ENCODE data around the gene TMEM256. TPM values are rescaled to one million over a fixed set of nuclear protein-coding genes. Genes with fewer than 3 reads are reported as not detected.
A peak's percentile ranks its signal among the peaks of the same experiment; 100 is the strongest.

TMEM256 gene
- total RNA-seq, 4 donors from 2014 or later: 10.0 to 129 (median 85.6) TPM

- Histone ChIP-seq H3K36me3 (no peaks in the 10 kb centered on the region), H3K4me3 (peak overlapping the region; percentile 47 to 84 (median 66)), H3K4me1 (peaks cover 13 to 32% (median 22%) of the 10 kb centered on the region in 4 donors), H3K27me3 (peaks cover 17% of the 10 kb centered on the region), H3K9me3 (no peaks in the 10 kb centered on the region), H3K27ac (peak overlapping the region; percentile 86 to 98 (median 94))
- TF ChIP-seq, protein P1, sequence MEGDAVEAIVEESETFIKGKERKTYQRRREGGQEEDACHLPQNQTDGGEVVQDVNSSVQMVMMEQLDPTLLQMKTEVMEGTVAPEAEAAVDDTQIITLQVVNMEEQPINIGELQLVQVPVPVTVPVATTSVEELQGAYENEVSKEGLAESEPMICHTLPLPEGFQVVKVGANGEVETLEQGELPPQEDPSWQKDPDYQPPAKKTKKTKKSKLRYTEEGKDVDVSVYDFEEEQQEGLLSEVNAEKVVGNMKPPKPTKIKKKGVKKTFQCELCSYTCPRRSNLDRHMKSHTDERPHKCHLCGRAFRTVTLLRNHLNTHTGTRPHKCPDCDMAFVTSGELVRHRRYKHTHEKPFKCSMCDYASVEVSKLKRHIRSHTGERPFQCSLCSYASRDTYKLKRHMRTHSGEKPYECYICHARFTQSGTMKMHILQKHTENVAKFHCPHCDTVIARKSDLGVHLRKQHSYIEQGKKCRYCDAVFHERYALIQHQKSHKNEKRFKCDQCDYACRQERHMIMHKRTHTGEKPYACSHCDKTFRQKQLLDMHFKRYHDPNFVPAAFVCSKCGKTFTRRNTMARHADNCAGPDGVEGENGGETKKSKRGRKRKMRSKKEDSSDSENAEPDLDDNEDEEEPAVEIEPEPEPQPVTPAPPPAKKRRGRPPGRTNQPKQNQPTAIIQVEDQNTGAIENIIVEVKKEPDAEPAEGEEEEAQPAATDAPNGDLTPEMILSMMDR (IDR thresholded peaks at IDR 0.05): no peak
- TF ChIP-seq POLR2AphosphoS5 (IDR thresholded peaks at IDR 0.05): no peak
- TF ChIP-seq POLR2A (IDR thresholded peaks at IDR 0.05): no peak
- no peak for TF ChIP-seq EP300 (IDR thresholded peaks at IDR 0.05; ENCODE audit: low read depth)
- in situ Hi-C loops (cut with MboI; ENCODE audit: low pct_ligation_motif_present in 1 of 4, low pct_unique_long_range_greater_than_20kb in 1 of 4, low sequenced_read_pairs in 3 of 4) (no loop called here), intact Hi-C loops (cut with DNase I; ENCODE audit: low total_unique reads) (no loop called here)
- WGBS, 2 donors (ENCODE audit: low coverage in 1 of 2): 22 to 29% methylated on average over 2 to 18 of the region's 38 CpGs
- no peak for DNase-seq
Observed at GRCh38 chr17:7405350-7406234, 1.7 kb upstream of the TMEM256 start.

DNA sequence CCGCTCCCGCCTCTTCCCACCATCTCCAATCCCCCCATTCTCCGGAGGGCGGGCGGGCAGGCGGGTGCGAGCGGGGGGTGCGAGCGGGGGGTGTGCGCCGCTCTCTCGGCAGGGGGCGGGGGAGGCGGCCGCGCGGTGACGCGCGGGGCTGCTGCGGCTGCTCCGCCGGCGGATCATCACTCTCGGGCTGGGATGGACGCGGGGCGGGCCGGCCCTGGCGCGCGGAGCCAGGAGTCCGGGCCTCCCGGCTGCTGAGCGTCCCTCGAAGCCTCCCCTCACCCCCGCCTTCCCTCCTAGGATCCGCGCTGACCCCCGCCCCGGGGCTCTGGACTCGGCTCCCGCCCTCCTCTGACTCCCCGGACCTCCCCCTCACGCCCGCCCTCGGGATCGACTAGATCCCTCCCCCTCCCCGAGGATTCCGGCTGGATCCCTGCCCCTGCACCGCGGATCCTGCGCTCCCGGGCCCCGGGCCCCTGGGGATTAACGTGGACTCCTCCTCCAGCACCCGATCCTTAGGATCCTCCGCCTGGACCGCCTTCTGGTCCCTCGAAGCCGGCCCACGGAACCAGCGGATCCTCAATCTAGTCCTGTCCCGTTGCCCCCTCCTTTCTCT is 946 bp upstream of the TMEM256 start:
- DNase-seq: no peak
- Histone ChIP-seq H3K27me3 (peaks cover 17% of the 10 kb centered on the region), H3K36me3 (no peaks in the 10 kb centered on the region), H3K27ac (peak overlapping the region; percentile 86 to 98 (median 94)), H3K9me3 (no peaks in the 10 kb centered on the region), H3K4me1 (peaks cover 13 to 32% (median 22%) of the 10 kb centered on the region in 4 donors), H3K4me3 (peak overlapping the region; percentile 47 to 84 (median 66))
- intact Hi-C loops (cut with DNase I; ENCODE audit: low total_unique reads): no loop called here
- TF ChIP-seq POLR2AphosphoS5 (IDR thresholded peaks at IDR 0.05) (peak in 2 of 3 donors; percentile 63 to 68), POLR2A (IDR thresholded peaks at IDR 0.05) (peak; percentile 39), EP300 (IDR thresholded peaks at IDR 0.05; ENCODE audit: low read depth) (no peak)
- TF ChIP-seq, protein P1 (IDR thresholded peaks at IDR 0.05): no peak
- 4% methylated on average over 34 of the region's 65 CpGs; no CpG with 5 or more reads in 1 of the 2 donors for WGBS, 2 donors (ENCODE audit: low coverage in 1 of 2)
- in situ Hi-C loops (cut with MboI; ENCODE audit: low pct_ligation_motif_present in 1 of 4, low pct_unique_long_range_greater_than_20kb in 1 of 4, low sequenced_read_pairs in 3 of 4): no loop called here

DNA sequence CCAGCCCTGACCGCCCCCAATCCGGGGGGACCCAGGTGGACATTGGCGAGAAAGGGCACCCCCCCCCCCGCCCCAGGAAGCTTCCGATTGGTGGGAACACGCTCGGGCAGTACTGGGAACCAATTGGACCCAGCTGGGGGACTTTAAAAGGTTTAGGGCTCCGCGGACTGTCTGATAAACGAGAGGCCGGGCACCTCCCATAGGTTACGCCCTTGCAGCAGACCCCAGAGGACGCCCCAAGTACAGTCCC is 245 bp downstream of the TMEM256 start:
- Histone ChIP-seq H3K4me1 (peaks cover 13 to 32% (median 22%) of the 10 kb centered on the region in 4 donors), H3K27me3 (peaks cover 17% of the 10 kb centered on the region), H3K36me3 (no peaks in the 10 kb centered on the region), H3K9me3 (no peaks in the 10 kb centered on the region), H3K27ac (peak overlapping the region; percentile 86 to 98 (median 94)), H3K4me3 (peak overlapping the region; percentile 50 to 73 (median 58))
- in situ Hi-C loops (cut with MboI; ENCODE audit: low pct_ligation_motif_present in 1 of 4, low pct_unique_long_range_greater_than_20kb in 1 of 4, low sequenced_read_pairs in 3 of 4) (no loop called here), intact Hi-C loops (cut with DNase I; ENCODE audit: low total_unique reads) (no loop called here)
- WGBS, 2 donors (ENCODE audit: low coverage in 1 of 2): 0% methylated on average over 11 of the region's 13 CpGs; no CpG with 5 or more reads in 1 of the 2 donors
- TF ChIP-seq EP300 (IDR thresholded peaks at IDR 0.05; ENCODE audit: low read depth): no peak
- TF ChIP-seq, protein P1 (IDR thresholded peaks at IDR 0.05): peak in 1 of 5 experiments; percentile 14
- no peak for DNase-seq

DNA sequence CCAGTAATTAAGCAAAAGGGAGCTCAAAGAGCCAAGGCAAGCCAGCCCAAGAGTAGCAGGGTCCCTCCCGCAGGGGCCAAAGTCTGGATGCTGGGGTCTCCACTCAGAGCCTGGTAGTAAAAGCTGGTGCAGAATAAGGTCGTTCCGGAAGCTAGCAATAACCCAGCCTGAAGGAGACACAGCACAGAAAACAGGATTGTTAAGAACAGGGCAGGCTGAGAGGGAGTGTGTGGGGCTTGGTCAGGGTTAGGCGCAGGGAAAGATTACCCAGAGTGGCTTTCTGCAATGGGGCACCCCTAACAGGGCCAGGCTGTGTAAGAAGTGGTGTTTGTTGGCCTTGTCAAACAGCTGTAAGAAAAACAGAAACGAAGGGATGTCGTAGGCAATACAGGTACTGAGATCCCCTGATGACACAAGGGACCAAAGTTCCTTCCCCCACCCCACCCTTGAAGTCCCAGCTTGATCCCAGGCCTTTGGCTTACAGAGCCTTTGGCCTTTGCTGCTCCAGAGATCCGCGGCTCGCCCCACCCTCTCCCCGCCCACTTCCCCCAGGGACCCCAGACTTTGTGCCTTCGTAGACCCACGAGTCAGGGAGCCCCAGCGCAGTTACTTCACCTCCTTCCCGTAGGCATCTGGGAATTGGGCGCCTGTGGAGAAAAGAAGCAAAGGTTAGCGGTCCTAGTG is 712 bp downstream of the TMEM256 start:
- intact Hi-C loops (cut with DNase I; ENCODE audit: low total_unique reads): no loop called here
- Histone ChIP-seq H3K9me3 (no peaks in the 10 kb centered on the region), H3K4me3 (peak overlapping the region; percentile 50 to 73 (median 58)), H3K27me3 (peaks cover 17% of the 10 kb centered on the region), H3K27ac (peak overlapping the region; percentile 86 to 98 (median 94)), H3K4me1 (peaks cover 13 to 32% (median 22%) of the 10 kb centered on the region in 4 donors), H3K36me3 (no peaks in the 10 kb centered on the region)
- TF ChIP-seq, protein P1 (IDR thresholded peaks at IDR 0.05): no peak
- TF ChIP-seq POLR2A (IDR thresholded peaks at IDR 0.05): peak; percentile 3
- no peak for TF ChIP-seq EP300 (IDR thresholded peaks at IDR 0.05; ENCODE audit: low read depth)
- TF ChIP-seq POLR2AphosphoS5 (IDR thresholded peaks at IDR 0.05): peak in 2 of 3 donors; percentile 41 to 44
- in situ Hi-C loops (cut with MboI; ENCODE audit: low pct_ligation_motif_present in 1 of 4, low pct_unique_long_range_greater_than_20kb in 1 of 4, low sequenced_read_pairs in 3 of 4): no loop called here
- peak; percentile 75 for DNase-seq
- 7 to 8% methylated on average over 2 to 14 of the region's 16 CpGs for WGBS, 2 donors (ENCODE audit: low coverage in 1 of 2)

All from transverse colon (tissue), 4 donors.